Stimulated activated CD4-positive, alpha-beta T cell treated with anti-CD3 and anti-CD28 coated beads, TNF-alpha, amount 100 ng/mL, for 1 hour (primary cell): ENCODE data around the gene BFSP1.

Experiments used
- DNase-seq, 3 donors: peaks; one replicate each; pipeline ENCODE4 v3.0.0-alpha.2; 2020; ENCODE audit warnings: low read depth in 3 of 3, low spot score in 1 of 3

The BFSP1 gene

GRCh38 chr20:17530716-17531664, at the start of gene BFSP1:
TSS of gene BFSP1 (minus strand) at chr20:17531379. CDS start at chr20:17531329, 50 bp downstream.
- peak in 1 of 3 donors; percentile 28 for DNase-seq

GRCh38 chr20:17580895-17581294, 49.7 kb upstream of the BFSP1 start:
- DNase-seq = no peak

GRCh38 chr20:17579369-17580039, 48.3 kb upstream of the BFSP1 start:
- DNase-seq = no peak

GRCh38 chr20:17576215-17576614, 45.0 kb upstream of the BFSP1 start:
- DNase-seq = no peak

GRCh38 chr20:17573463-17573862, 42.3 kb upstream of the BFSP1 start:
- no peak for DNase-seq

- no peak for DNase-seq
Measured at GRCh38 chr20:17572034-17572638, 41.0 kb upstream of the BFSP1 start.

- DNase-seq = no peak
Measured at GRCh38 chr20:17571153-17571527, 40.0 kb upstream of the BFSP1 start.

- DNase-seq = no peak
Measured at GRCh38 chr20:17570347-17571152, 39.4 kb upstream of the BFSP1 start.

GRCh38 chr20:17569616-17570346, 38.6 kb upstream of the BFSP1 start, which contains the start of gene DSTN:
TSS of gene DSTN (plus strand) at chr20:17570075. CDS start at chr20:17570209, 134 bp downstream.
- peak; percentile 59 to 76 (median 74) for DNase-seq

- DNase-seq = no peak
Measured at GRCh38 chr20:17568972-17569521, 37.9 kb upstream of the BFSP1 start.

- no peak for DNase-seq
Measured at GRCh38 chr20:17568045-17568788, 37.0 kb upstream of the BFSP1 start.

- DNase-seq = no peak
Measured at GRCh38 chr20:17566345-17566744, 35.2 kb upstream of the BFSP1 start.

GRCh38 chr20:17565169-17565845, 34.1 kb upstream of the BFSP1 start:
- DNase-seq = no peak

GRCh38 chr20:17562804-17563305, 31.7 kb upstream of the BFSP1 start:
- no peak for DNase-seq

- DNase-seq = no peak
Measured at GRCh38 chr20:17560344-17561074, 29.3 kb upstream of the BFSP1 start.

GRCh38 chr20:17559338-17559737, 28.2 kb upstream of the BFSP1 start:
- DNase-seq = no peak

- no peak for DNase-seq
Measured at GRCh38 chr20:17558941-17559304, 27.7 kb upstream of the BFSP1 start.
